AG08396 (cell line): Measurements from ENCODE around the gene OSR1.
"Not testable (repeated sequence)": the region's sequence is repeated elsewhere in the genome, so short reads cannot be mapped to it uniquely, and the experiment has no call there.

ENCODE experiments used
- DNase-seq: peaks from one replicate; pipeline ENCODE4 v3.0.0; 2012; ENCODE audit warnings: low spot score, mixed read lengths

The OSR1 gene

GRCh38 chr2:19358242-19359020, at the start of gene OSR1:
OSR1 (minus strand) TSS chr2:19358623; CDS start chr2:19353805, 4,818 bp downstream.
- DNase-seq: peak; percentile 94

- no peak for DNase-seq
Measured at GRCh38 chr2:19403785-19404184, 45.4 kb upstream of the OSR1 start.

DNA sequence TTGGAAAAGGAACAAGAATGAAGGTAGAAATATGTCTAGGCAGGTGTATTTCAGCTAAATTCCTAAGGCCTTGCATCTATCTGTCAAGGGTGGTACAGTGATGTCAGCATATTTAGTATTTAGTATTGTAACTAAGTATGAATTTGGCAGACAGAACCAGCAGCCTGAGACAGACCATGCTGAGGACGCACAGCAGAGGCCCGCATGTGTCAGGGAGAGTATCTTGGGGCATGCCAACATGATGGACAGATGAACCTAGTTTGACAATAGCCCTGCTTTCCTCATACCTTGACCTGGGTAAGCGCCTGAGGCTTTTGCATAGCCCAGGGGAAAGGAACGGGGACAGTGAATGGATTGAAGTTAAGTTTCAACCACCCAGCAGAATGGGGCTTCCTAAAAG, 33.8 kb upstream of the OSR1 start:
- no peak for DNase-seq

- DNase-seq: not testable (repeated sequence)
Measured at GRCh38 chr2:19389469-19389868, 31.0 kb upstream of the OSR1 start.

GRCh38 chr2:19380532-19380931, 22.1 kb upstream of the OSR1 start:
- DNase-seq: no peak

- DNase-seq: no peak
Measured at GRCh38 chr2:19378939-19379338, 20.5 kb upstream of the OSR1 start.

DNA sequence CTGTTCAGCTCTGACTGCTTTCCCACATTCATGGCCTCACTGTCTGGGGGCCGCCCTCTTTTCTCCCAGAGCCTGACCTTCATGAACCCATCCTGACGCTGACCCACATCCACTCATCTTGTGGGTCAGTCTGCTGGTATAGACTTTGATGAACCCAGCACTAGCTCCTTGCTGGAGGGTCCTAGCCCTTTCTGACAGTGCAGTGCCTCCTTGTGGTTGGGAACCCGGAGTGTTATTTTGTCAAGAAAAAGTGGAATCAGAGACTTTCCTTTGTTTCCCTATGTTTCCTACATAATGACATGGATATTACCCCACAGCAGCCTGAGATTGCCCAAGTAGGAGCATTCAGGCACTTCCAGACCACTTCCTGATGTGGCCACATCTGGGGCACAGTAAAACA, 19.3 kb upstream of the OSR1 start:
- no peak for DNase-seq

- no peak for DNase-seq
Measured at GRCh38 chr2:19373352-19373751, 14.9 kb upstream of the OSR1 start.

- DNase-seq: no peak
Measured at GRCh38 chr2:19371996-19372582, 13.7 kb upstream of the OSR1 start.

- no peak for DNase-seq
Measured at GRCh38 chr2:19369341-19369955, 11.0 kb upstream of the OSR1 start.

GRCh38 chr2:19368760-19369159, 10.3 kb upstream of the OSR1 start:
- no peak for DNase-seq

- DNase-seq: no peak
Measured at GRCh38 chr2:19367326-19367725, 8.9 kb upstream of the OSR1 start.

- no peak for DNase-seq
Measured at GRCh38 chr2:19365126-19365525, 6.7 kb upstream of the OSR1 start.

GRCh38 chr2:19364014-19364413, 5.6 kb upstream of the OSR1 start:
- DNase-seq: no peak

DNA sequence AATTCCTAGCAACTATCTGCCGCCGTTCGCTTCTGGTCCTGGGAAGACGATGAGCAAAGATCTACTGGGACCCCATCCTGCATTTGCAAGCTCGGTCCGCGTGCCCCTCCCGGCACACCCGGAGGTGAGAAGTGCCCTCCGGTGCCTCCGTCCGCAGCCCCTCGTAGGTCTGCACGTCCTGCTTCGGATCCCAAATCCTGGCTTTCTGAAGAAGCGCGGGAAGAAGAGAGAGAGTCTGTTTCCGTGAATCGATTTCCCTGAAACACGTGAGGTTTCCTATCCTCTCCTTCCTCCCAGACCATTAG, 5.0 kb upstream of the OSR1 start:
- no peak for DNase-seq

GRCh38 chr2:19362755-19363473, 4.5 kb upstream of the OSR1 start:
- DNase-seq: peak; percentile 81

- no peak for DNase-seq
Measured at GRCh38 chr2:19362094-19362754, 3.8 kb upstream of the OSR1 start.

- no peak for DNase-seq
Measured at GRCh38 chr2:19361325-19361990, 3.0 kb upstream of the OSR1 start.

- DNase-seq: no peak
Measured at GRCh38 chr2:19360966-19361321, 2.5 kb upstream of the OSR1 start.

- DNase-seq: no peak
Measured at GRCh38 chr2:19360266-19360965, 2.0 kb upstream of the OSR1 start.

DNA sequence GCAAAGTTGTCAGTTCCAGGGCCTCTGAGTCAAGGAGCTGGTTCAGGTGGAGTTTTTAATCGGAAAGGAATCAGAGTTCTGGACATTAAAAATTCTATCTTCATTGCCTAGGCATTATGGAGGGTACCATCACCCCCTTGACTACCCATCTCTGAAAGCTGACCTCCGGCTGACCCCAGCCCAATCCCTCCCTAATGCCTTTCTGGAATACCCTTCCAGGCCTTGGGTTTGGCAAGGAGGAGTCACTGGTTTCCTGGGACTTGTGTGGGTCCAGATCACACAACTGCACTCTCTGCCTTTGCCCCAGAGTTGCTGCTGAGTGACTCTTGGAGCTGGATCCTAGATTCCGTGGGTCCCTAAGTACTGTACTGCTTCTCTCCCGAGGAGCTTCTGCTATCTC, 1.0 kb upstream of the OSR1 start:
- no peak for DNase-seq
